G401 (cell line): ENCODE results near the gene TTC21B. TPM values are rescaled to one million over a fixed set of nuclear protein-coding genes. Genes with fewer than 3 reads are reported as not detected.

Experiments used
- DNase-seq: peaks from one replicate; pipeline ENCODE4 v3.0.0-alpha.2; 2015; ENCODE audit warnings: low spot score
- in situ Hi-C: cut with HindIII; loops from 2 replicates; pipeline ENCODE4 v1.10.0; 2016; ENCODE audit warnings: low sequenced_read_pairs, mixed read lengths
- total RNA-seq: library from RNA; depleted of rRNA; stranded (reverse); fragments of >200 nt; shearing (Covaris generic); gene quantifications from 2 replicates; pipeline ENCODE4 v1.2.3, GENCODE V29; 2014; rRNA removed

The TTC21B gene
- total RNA-seq, 1 experiment from 2014 or later = 18.5 TPM

GRCh38 chr2:165857876-165858275 is 95.7 kb downstream of the TTC21B start:
- DNase-seq = no peak
- in situ Hi-C loops = no loop called here

- DNase-seq = no peak
- in situ Hi-C loops = no loop called here
Measured at GRCh38 chr2:165852394-165852793, 101.2 kb downstream of the TTC21B start.

- in situ Hi-C loops = no loop called here
- DNase-seq = no peak
Measured at GRCh38 chr2:165847001-165847400, 106.6 kb downstream of the TTC21B start.

- in situ Hi-C loops = no loop called here
- DNase-seq = no peak
Measured at GRCh38 chr2:165846056-165846455, 107.5 kb downstream of the TTC21B start.

DNA sequence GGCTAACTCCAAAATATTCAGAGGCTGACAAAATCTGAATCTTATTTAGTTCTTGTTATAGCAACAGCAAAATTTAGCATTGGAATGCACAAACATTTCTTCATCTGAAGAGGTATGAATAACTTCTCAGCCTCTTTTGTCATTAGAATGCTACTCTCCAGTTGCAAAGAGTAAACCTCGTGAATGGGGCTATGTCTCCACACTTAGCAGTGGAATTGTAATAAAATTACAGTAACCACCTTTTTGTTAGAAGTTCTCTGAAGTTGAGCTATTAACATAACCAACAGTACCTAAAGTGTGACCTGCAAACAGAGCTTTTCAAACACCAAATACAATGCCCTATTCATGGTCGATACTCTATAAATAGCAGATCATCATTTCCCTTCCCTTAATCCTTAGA is 109.4 kb downstream of the TTC21B start:
- in situ Hi-C loops = no loop called here
- DNase-seq = no peak

DNA sequence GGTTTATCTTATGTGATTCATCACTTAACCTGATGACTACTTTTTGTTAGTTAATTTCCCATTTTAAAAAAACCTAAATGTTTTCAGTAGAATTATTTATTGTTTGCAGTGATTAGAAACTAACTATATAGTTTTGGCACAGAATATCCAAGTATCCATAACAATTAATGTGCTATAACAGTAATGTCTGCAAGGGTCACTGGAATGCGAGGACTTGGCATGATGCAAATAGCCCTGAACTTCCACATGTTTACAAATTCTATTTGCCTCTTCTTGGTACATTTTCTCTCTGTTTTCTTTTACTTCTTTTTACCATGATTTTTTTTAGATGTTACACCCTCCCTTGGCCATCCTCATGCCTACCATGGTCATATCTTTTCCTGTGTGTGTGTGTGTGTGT is 110.2 kb downstream of the TTC21B start:
- DNase-seq = no peak
- in situ Hi-C loops = no loop called here

DNA sequence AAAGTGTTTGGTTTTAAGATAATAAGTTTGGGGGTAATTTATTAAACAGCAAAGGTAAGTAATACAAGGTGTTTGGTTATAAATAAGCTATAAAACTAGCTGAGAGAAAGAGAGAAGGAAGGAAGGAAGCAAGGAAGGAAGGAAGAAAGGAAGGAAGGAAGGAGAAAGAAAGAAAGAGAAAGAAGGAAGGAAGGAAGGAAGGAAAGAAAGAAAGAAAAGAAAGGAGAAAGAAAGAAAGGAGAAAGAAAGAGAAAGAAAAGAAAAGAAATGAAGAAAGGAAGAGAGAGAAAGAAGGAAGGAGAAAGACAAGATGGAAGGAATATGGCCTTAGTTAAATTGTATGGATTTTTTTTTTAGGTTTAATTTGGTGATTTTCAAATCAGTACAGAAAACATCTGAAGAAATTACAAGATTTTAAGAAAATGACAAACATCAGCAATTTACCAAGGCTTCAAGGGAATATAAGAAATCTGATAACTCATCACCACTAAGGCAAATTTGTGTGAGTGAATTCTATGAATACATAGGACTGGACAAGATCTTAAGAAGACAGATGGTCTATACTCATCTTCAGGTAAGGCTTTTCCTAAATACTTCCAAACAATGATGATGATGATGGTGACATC is 113.1 kb downstream of the TTC21B start:
- no peak for DNase-seq
- in situ Hi-C loops = no loop called here

DNA sequence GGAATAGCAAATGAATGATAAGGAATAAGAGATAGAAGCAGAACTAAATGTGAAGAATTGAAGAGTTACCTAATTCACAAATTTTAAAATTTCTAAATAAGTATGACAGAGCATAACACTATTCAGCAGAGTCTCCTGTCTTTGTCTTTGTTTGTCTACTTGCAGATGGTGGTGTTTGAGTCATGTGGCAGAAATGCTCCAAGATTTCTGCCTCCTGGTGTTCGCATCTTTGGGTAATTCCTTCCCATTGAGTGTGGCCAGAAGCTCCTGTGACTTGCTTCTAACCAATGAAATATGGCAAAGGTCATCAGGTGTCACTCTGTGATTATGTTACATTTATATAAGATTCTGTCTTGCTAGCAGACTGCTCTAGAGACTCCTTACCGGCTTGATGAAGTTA is 114.0 kb downstream of the TTC21B start:
- no peak for DNase-seq
- in situ Hi-C loops = no loop called here

- in situ Hi-C loops = no loop called here
- no peak for DNase-seq
Measured at GRCh38 chr2:165837122-165837521, 116.5 kb downstream of the TTC21B start.

- in situ Hi-C loops = no loop called here
- DNase-seq = no peak
Measured at GRCh38 chr2:165835363-165835762, 118.2 kb downstream of the TTC21B start.

- DNase-seq = no peak
- in situ Hi-C loops = no loop called here
Measured at GRCh38 chr2:165833156-165833555, 120.4 kb downstream of the TTC21B start.

- in situ Hi-C loops = no loop called here
- no peak for DNase-seq
Measured at GRCh38 chr2:165827921-165828276, 125.7 kb downstream of the TTC21B start.

DNA sequence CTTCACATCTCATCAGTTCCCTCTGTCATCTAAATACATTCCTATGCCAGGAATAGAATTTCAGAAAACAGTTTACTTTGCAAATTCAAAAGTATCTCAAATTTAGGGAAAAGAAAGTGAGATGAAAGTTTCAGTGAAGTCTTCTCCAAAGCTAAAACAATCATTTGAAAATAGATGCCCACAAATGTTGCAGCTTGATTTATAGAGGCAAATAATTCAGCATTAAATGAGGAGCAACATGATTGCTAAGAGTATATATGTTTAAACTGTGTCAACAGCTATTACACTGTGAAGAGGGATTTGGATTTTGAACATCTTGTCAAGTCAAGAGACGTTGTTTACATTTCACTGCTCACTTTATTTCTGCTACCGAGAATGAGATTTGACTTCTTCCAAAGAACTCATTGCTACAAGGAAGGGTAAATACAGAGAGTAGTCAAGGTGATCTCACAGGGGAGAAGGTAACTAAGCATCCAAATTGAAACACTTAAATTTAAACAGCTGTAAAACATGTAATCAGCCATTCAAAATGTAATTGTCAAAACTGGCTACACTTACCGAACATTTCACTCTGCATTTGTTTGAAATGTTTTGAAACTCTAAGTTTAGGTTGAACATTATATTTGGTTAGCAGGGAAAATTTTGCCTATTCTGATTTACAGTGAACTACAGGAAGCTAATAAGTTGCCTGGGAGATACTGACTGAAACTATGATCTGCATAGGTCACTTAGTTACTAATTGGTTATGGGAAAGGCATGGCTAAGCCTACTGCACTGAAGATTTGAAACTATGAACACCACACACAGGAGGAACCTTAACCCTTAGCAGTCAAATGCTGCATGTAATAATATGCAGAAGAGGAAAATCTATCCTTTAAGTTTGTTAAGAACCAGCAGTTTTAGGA is 126.3 kb downstream of the TTC21B start:
- DNase-seq = no peak
- in situ Hi-C loops = no loop called here

DNA sequence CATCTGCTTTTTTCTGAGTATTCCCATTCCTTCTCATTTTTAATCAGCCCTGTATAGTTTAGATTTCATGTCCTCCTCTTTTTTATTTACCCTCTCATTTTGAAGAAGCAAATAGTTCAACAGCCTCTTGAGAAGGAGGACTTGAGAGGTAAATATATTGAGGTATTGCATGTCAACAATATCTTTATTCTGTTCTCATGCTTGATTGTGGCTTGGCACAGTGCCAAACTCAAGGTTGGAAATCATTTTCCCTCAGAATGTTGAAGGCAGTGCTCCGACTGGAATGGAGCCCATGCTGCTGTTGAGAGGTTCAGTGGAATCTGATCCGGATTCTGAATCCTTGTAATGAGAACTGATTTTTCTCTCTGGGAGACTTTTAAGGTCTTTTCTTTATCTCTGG is 128.5 kb downstream of the TTC21B start:
- peak; percentile 19 for DNase-seq
- in situ Hi-C loops = no loop called here

Other genes starting within 250 kb of the TTC21B start
- gene GALNT3, start 159.5 kb downstream of the TTC21B start, total RNA-seq = not detected in 2 replicates
- gene SCN1A, start 174.2 kb upstream of the TTC21B start, total RNA-seq = not detected in 2 replicates